Measurements from ENCODE around the gene SNAI3.

Gene SNAI3

DNA sequence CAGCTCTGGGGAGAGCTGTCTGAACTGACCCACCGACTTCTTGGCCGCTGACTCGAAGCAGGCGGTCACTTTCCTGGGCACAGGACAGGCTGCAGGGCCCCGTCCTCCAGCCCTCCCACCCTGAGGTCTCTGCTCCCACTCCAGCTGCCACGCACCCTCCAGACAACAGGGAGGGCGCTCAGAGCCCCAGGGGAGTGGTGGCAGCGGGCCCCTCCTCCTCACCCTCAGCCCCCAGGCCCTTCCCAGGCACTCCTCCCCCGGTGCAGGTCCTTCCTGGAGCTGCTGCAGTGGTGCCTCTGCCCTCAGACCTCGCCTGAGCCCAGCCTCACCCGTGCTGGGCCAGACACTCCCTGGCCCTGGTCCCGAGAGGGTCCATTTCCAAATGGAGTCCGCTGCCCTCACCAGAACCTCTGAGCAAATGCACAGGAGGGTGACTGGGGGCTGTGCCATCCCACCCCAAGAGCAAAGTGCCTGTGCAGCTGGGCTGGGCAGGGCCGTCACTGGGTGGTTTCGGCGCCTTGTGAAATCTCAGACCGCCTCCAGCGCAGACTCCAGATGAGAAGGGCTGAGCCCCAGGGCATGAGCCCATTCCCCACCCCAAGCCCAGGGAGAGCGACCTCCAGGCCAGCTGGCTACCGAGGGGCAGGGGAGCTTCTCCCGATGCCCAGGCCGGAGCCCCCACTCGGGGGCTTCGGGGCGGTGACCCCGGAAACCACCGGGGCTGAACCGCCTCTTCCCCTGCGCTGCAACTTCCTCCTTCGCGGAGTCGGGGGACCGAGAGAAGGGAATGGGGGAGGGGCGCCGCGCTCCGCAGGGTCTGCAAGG is 36.2 kb downstream of the SNAI3 start:
- no peak for DNase-seq (ENCODE audit: low read depth)

- DNase-seq (ENCODE audit: low read depth): no peak
Observed at GRCh38 chr16:88649195-88649923, 36.9 kb downstream of the SNAI3 start.

- no peak for DNase-seq (ENCODE audit: low read depth)
Observed at GRCh38 chr16:88647178-88648070, 38.9 kb downstream of the SNAI3 start.

DNA sequence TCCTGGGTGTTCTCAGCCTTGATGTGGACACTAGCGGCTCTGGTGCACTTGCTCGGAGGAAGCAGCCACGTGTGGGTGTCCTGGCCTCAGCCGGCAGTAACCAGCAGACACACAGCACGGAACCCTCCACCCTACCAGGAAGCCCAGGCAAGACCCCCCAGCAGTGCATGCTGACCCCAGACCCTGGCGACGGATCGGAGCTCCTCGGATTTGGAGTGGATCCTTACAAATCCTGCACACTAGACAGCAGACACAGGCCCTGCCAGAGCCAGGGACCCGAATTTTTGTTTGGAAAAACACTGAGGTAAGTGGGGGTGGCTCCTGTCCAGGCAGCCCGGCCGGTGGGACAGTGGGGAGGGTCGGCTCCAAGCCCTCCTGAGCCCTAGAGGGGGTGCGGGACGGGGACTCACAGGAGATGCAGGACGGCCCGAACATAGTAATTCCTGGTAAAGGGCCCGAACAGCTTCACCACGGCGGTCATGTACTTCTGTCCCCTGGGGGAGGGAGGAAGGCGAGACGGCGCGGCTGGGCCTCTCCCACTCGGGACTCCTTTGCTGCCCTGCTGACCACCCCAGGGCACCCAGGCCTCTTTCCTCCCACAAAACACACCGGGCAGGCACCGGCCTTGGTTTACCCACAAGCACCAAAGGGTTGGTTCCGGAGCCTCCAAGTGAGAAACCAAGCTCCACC is 39.8 kb downstream of the SNAI3 start:
- no peak for DNase-seq (ENCODE audit: low read depth)

- DNase-seq (ENCODE audit: low read depth): no peak
Observed at GRCh38 chr16:88645941-88646340, 40.4 kb downstream of the SNAI3 start.

DNA sequence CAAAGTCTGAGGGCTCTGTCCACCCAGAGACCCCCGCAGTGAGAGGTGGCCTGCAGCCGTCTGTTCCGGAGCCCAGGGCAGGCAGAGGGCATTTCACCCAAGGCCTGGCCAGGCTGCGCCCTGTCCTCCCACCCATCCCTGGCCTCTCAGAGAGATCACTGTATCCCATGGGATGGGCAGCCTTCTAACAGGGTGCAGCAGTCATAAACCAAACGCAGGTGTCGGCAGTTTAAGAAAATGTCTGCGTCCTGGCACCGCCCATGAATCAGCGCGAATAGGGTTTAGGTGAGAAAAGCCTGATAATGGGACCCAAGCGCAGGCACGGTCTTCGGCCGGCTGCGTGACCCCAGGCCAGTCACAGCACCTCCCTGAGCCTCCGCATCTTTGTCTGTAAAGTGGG is 40.9 kb downstream of the SNAI3 start:
- DNase-seq (ENCODE audit: low read depth): no peak

GRCh38 chr16:88643644-88643932 is 42.7 kb downstream of the SNAI3 start:
- DNase-seq (ENCODE audit: low read depth): no peak

DNA sequence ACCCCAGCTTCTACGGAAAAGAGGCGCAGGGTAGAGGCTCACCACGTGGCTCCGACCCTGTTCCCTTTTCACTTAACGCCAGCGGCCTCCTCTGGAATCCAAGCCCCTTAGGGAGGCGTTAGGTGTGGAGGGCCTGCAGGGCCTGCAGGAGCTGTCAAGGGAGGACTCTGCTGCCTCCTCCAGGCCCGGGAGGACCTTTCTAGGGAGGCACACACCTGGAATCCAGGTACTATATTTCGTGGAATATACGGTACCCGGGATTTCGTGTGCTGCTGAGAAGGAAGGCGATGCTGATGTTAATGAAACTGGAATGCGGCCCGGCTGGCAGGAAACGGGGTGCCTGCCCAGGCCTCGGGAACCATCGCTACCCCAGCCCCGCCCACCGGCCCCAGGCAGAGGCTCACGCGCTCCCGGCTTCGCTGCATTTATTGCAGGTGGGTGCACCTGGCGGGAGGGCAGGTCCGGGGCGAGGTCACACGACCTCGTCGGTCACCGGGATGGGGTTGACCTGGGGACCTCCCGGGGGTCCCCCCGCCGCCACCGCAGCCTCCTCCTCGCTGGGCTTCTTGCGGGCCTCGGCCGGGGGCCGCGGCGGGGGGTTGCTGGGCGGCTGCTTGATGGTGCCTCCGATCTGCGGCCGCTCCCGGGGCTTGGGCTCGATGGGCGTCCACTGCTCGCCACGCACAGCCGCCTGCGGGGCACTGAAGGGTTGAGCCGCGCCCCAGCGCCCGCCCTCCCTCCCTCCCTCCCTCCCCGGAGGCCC is 43.2 kb downstream of the SNAI3 start:
- DNase-seq (ENCODE audit: low read depth): no peak

- DNase-seq (ENCODE audit: low read depth): no peak
Observed at GRCh38 chr16:88640498-88641247, 45.6 kb downstream of the SNAI3 start.

DNA sequence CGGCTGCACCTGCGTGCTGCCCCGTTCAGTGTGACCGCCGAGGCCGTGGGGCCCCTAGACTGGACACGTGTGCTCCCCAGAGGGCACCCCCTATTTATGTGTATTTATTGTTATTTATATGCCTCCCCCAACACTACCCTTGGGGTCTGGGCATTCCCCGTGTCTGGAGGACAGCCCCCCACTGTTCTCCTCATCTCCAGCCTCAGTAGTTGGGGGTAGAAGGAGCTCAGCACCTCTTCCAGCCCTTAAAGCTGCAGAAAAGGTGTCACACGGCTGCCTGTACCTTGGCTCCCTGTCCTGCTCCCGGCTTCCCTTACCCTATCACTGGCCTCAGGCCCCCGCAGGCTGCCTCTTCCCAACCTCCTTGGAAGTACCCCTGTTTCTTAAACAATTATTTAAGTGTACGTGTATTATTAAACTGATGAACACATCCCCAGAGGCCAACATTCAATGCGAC is 46.2 kb downstream of the SNAI3 start:
- no peak for DNase-seq (ENCODE audit: low read depth)

DNA sequence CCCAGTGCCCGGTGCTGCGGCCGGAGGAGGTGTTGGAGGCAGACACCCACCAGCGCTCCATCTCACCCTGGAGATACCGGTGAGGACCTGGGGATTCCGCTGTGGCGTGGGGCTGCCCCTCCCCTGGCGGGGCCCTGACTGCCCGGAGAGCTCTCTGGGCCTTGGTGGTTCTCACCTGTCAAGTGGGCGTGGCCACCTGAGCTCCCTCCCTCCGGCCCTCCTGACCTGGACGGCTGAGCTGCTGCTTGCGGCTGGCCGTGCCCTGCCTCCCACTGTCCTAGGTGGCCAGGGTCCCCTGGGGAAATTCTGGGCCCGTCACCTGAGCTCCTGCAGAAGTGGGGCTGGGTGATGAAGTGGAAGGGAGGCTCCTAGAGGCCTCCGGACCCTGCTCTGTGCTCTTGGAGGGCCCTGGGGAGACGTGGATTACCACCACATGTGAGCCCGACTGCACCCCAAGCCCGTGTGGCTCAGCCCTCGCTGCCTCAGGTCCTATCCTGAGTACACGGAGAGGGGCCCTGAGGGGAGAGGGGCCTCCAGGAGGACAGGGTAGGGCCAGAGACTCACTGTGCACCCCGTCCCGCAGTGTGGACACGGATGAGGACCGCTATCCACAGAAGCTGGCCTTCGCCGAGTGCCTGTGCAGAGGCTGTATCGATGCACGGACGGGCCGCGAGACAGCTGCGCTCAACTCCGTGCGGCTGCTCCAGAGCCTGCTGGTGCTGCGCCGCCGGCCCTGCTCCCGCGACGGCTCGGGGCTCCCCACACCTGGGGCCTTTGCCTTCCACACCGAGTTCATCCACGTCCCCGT is 46.9 kb downstream of the SNAI3 start:
- no peak for DNase-seq (ENCODE audit: low read depth)

DNA sequence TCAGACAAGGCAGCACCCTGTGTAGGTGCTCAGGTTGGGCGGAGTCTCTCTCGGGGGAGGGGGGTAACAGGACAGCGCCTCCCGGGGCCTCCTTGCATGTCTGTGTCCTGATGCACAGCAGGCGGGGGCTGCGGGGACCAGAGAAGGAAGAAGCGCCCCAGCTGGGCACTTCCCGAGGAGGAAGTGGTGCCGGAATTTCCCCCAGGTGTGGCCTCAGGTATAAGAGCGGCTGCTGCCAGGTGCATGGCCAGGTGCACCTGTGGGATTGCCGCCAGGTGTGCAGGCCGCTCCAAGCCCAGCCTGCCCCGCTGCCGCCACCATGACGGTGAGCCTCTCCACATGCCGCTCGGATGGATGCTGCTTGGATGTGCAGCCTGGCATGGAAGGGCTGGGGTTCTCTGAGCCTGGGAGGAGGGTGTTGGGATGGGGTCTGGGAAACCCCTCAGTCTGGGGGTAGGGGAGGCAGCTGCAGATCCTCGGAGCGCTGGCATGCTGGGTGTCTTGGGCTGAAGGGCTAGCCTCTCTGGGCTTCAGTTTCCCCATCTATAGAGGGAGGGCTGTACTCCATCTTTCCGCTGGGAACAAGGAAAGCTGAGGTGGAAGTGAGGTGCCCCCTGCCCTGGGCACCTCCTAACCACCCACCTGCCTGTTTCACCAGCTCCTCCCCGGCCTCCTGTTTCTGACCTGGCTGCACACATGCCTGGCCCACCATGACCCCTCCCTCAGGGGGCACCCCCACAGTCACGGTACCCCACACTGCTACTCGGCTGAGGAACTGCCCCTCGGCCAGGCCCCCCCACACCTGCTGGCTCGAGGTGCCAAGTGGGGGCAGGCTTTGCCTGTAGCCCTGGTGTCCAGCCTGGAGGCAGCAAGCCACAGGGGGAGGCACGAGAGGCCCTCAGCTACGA is 47.7 kb downstream of the SNAI3 start, which contains the start of gene IL17C:
Gene IL17C (plus strand): TSS at position 250 of the 908 bp plus-strand sequence. CDS start 70 bp downstream, at position 320.
- DNase-seq (ENCODE audit: low read depth): no peak

GRCh38 chr16:88636488-88637265 is 49.6 kb downstream of the SNAI3 start:
- DNase-seq (ENCODE audit: low read depth): no peak

DNA sequence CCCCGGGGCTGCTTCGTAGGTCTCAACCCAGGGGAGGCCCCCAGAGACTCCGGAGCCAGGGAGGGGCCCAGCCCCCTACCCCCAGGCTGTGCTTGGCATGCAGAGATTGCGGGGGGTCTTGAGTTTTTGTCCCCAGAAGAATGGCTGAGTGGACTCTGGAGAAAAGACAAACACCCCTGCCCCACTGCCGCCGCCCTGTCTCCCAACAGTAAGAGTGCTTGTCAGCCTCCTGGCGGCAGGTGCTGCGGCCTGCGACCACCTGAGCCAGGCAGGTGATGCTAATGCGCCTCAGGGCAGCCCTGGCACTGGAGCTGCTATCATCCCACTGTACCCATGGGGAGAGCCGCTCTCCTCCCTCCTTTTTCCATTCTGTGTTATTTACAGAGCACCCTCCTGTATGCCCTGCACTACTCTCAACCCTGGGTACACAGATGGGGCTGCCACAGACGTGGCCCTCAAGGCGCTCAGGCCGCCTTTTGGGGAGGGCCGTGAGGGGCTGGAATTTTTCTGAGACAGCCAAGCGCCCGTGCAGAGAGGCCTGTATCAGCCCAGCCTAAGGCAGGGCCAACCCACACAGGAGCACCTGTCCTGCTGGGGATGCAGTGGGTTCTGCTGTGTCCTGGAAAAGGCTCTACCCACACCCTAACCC is 50.5 kb downstream of the SNAI3 start:
- DNase-seq (ENCODE audit: low read depth): no peak

- no peak for DNase-seq (ENCODE audit: low read depth)
Observed at GRCh38 chr16:88634994-88635670, 51.2 kb downstream of the SNAI3 start.
